Measurements from ENCODE around the gene ADARB1.

ADARB1 gene

GRCh38 chr21:45081636-45082035 is 7.3 kb downstream of the ADARB1 start:
- POLR2A ChIA-PET, result no interaction called here

GRCh38 chr21:45082736-45083135 is 8.4 kb downstream of the ADARB1 start:
- DNase-seq (ENCODE audit: low read depth, low spot score), result no peak
- TF ChIP-seq CTCF (IDR thresholded peaks at IDR 0.05; ENCODE audit: insufficient read depth, low read length, missing control alignments), result no peak
- POLR2A ChIA-PET, result no interaction called here
- CTCF ChIA-PET, result interaction anchor here (1.5 to 8.4 kb wide), 3 partner anchors 24 to 133 kb away, joined by 5 to 64 read pairs (median 5); no protein-coding TSS in a partner anchor
- H3K4me3 ChIP-seq (ENCODE audit: low read depth, low read length), result no peak overlapping the region

More at GRCh38 chr21:45081636-45082035, 7.3 kb downstream of the ADARB1 start:
- H3K4me3 ChIP-seq (ENCODE audit: low read depth, low read length), result no peak overlapping the region
- CTCF ChIA-PET, result interaction anchor here (1.0 to 8.4 kb wide), 4 partner anchors 17 to 132 kb away, joined by 3 to 64 read pairs (median 4); no protein-coding TSS in a partner anchor
- no peak for TF ChIP-seq CTCF (IDR thresholded peaks at IDR 0.05; ENCODE audit: insufficient read depth, low read length, missing control alignments)
- DNase-seq (ENCODE audit: low read depth, low spot score), result no peak

GRCh38 chr21:45084121-45084520 is 9.7 kb downstream of the ADARB1 start:
- TF ChIP-seq CTCF (IDR thresholded peaks at IDR 0.05; ENCODE audit: insufficient read depth, low read length, missing control alignments), result no peak
- ChIA-PET POLR2A (no interaction called here), CTCF (interaction anchor here (0.9 to 2.6 kb wide), 3 partner anchors 22 to 134 kb away, joined by 3 to 5 read pairs (median 5); no protein-coding TSS in a partner anchor)
- H3K4me3 ChIP-seq (ENCODE audit: low read depth, low read length), result no peak overlapping the region
- no peak for DNase-seq (ENCODE audit: low read depth, low spot score)

GRCh38 chr21:45084881-45085536 is 10.6 kb downstream of the ADARB1 start:
- H3K4me3 ChIP-seq (ENCODE audit: low read depth, low read length), result no peak overlapping the region
- CTCF ChIA-PET, result interaction anchor here (1.1 to 2.7 kb wide), 2 partner anchors 13 to 139 kb away, joined by 3 to 22 read pairs; no protein-coding TSS in a partner anchor
- POLR2A ChIA-PET, result no interaction called here
- TF ChIP-seq CTCF (IDR thresholded peaks at IDR 0.05; ENCODE audit: insufficient read depth, low read length, missing control alignments), result no peak
- no peak for DNase-seq (ENCODE audit: low read depth, low spot score)

- CTCF ChIA-PET, result interaction anchor here (0.9 to 2.7 kb wide), 4 partner anchors 12 to 139 kb away, joined by 3 to 22 read pairs (median 4); no protein-coding TSS in a partner anchor
- POLR2A ChIA-PET, result no interaction called here
- no peak for DNase-seq (ENCODE audit: low read depth, low spot score)
- no peak overlapping the region for H3K4me3 ChIP-seq (ENCODE audit: low read depth, low read length)
- TF ChIP-seq CTCF (IDR thresholded peaks at IDR 0.05; ENCODE audit: insufficient read depth, low read length, missing control alignments), result no peak
Measured at GRCh38 chr21:45085700-45086099, 11.3 kb downstream of the ADARB1 start.

- CTCF ChIA-PET, result interaction anchor here (0.9 to 2.7 kb wide), 4 partner anchors 11 to 54 kb away, joined by 3 to 22 read pairs (median 4); no protein-coding TSS in a partner anchor
- POLR2A ChIA-PET, result interaction anchor here (0.6 kb wide), 1 partner anchor 124 kb away, joined by 3 read pairs; no protein-coding TSS in a partner anchor
- DNase-seq (ENCODE audit: low read depth, low spot score), result no peak
Measured at GRCh38 chr21:45086337-45086958, 12.1 kb downstream of the ADARB1 start.

More at GRCh38 chr21:45086337-45086958, 12.1 kb downstream of the ADARB1 start:
- H3K4me3 ChIP-seq (ENCODE audit: low read depth, low read length), result no peak overlapping the region
- no peak for TF ChIP-seq CTCF (IDR thresholded peaks at IDR 0.05; ENCODE audit: insufficient read depth, low read length, missing control alignments)
